ENCODE results near the gene MYO7B. TPM values are rescaled to one million over a fixed set of nuclear protein-coding genes. Genes with fewer than 3 reads are reported as not detected.
"Not testable (repeated sequence)": the region's sequence is repeated elsewhere in the genome, so short reads cannot be mapped to it uniquely, and the experiment has no call there.

Gene MYO7B
- total RNA-seq, 2 experiments from 2014 or later: 0.37 to 0.41 TPM

DNA sequence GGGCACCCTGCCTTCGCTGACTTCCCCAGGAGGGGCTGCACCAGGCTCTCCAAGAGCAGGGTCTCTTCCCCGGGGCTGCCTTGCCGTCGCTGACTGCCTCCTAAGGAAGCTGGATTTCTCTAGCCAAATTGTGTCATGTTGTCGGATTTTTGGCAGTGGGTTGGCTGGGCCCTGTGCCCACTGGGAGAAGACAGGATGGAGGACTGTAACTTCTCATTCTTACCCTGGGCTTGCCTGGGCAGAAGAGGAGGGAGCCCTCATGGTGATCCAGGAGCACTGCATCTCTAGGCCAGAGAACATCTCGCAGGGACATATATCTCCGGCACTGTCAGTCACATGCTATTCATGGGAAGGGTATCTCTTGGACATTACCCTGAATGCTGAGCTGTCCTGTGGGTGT lies 6.3 kb downstream of the MYO7B start:
- no peak for DNase-seq
- Mint-ChIP-seq H3K36me3 (ENCODE audit: low read depth) (no peaks in the 10 kb centered on the region), H3K27me3 (ENCODE audit: low read depth) (peaks cover under 1% of the 10 kb centered on the region), H3K4me3 (no peak overlapping the region), H3K4me1 (ENCODE audit: low read depth) (no peaks in the 10 kb centered on the region), H3K27ac (no peak overlapping the region), H3K9me3 (no peaks in the 10 kb centered on the region)
- CTCF ChIA-PET: no interaction called here
- intact Hi-C loops (cut with micrococcal nuclease): no loop called here

GRCh38 chr2:127542231-127542630 lies 6.7 kb downstream of the MYO7B start:
- no peaks in the 10 kb centered on the region for H3K4me1 Mint-ChIP-seq (ENCODE audit: low read depth)
- H3K9me3 Mint-ChIP-seq: no peaks in the 10 kb centered on the region
- H3K27ac Mint-ChIP-seq: no peak overlapping the region
- intact Hi-C loops (cut with micrococcal nuclease): no loop called here
- no peak for DNase-seq
- CTCF ChIA-PET: no interaction called here
- H3K4me3 Mint-ChIP-seq: no peak overlapping the region
- peaks cover 3% of the 10 kb centered on the region for H3K27me3 Mint-ChIP-seq (ENCODE audit: low read depth)
- no peaks in the 10 kb centered on the region for H3K36me3 Mint-ChIP-seq (ENCODE audit: low read depth)

GRCh38 chr2:127543013-127543501 lies 7.6 kb downstream of the MYO7B start:
- H3K4me1 Mint-ChIP-seq (ENCODE audit: low read depth); CTCF ChIA-PET; DNase-seq; H3K4me3 Mint-ChIP-seq; intact Hi-C loops (cut with micrococcal nuclease); H3K27me3 Mint-ChIP-seq (ENCODE audit: low read depth); H3K36me3 Mint-ChIP-seq (ENCODE audit: low read depth); H3K9me3 Mint-ChIP-seq; H3K27ac Mint-ChIP-seq: not testable (repeated sequence)

DNA sequence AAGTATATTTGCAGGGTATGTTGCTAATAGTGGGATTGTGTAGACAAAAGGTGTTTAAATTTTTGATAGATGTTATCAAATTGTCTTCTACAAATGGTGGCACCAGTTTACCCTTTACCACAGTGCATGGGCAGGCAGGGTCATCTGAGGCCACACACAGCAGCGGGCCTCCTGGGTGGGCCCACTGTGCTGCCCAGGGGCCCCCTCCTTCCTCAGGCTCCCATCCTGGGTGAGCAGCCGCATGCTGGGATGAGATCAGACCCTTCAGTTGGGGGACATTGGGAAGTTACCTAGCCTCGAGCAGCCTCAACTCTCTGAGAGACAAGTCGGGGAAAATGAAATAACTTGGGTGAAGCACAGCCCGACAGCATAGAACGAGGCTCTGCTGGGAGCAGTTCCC lies 9.7 kb downstream of the MYO7B start:
- Mint-ChIP-seq H3K36me3 (ENCODE audit: low read depth) (no peaks in the 10 kb centered on the region), H3K27me3 (ENCODE audit: low read depth) (peaks cover 3% of the 10 kb centered on the region), H3K27ac (no peak overlapping the region), H3K9me3 (no peaks in the 10 kb centered on the region), H3K4me1 (ENCODE audit: low read depth) (no peaks in the 10 kb centered on the region), H3K4me3 (no peak overlapping the region)
- DNase-seq: no peak
- intact Hi-C loops (cut with micrococcal nuclease): no loop called here
- CTCF ChIA-PET: no interaction called here

DNA sequence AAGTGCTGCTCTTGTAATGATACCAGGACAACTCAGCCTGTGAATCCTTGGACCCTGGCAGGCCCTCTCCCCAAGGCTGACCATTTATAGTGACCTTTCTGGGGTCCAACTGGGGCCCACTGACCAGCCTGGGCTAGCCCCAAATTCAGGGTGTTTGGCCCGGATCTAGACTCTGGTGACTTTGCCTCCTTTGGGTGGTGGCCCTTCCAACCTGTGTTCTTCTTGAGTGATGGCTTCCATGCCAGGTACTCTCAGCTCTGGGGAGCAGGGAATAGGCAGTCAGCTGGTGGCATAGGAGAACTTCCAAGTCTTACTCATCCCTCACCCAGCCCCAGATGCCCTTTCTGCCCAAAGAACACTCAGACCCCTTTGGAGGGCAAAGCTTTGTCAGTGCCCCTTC lies 10.3 kb downstream of the MYO7B start:
- DNase-seq: no peak
- CTCF ChIA-PET: no interaction called here
- Mint-ChIP-seq H3K4me1 (ENCODE audit: low read depth) (no peaks in the 10 kb centered on the region), H3K27ac (no peak overlapping the region), H3K4me3 (no peak overlapping the region), H3K27me3 (ENCODE audit: low read depth) (peaks cover 3% of the 10 kb centered on the region), H3K9me3 (no peaks in the 10 kb centered on the region), H3K36me3 (ENCODE audit: low read depth) (no peaks in the 10 kb centered on the region)
- intact Hi-C loops (cut with micrococcal nuclease): no loop called here

DNA sequence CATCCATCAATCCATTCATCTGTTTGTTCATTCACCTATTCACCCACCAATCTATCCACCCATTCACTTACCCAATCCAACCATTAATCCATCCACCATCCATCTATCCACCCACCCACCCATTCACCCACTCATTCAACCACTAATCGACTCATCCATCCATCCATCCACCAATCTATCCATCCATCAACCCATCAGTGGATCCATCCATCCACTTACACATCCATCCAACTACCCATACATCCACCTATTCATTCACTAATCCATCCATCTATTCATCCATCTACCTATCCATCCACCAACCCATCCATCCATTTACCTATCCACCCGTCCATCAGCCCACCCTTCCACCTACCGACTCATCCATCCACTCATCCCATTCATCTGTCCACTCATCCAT lies 11.3 kb downstream of the MYO7B start:
- CTCF ChIA-PET: no interaction called here
- no peaks in the 10 kb centered on the region for H3K4me1 Mint-ChIP-seq (ENCODE audit: low read depth)

DNA sequence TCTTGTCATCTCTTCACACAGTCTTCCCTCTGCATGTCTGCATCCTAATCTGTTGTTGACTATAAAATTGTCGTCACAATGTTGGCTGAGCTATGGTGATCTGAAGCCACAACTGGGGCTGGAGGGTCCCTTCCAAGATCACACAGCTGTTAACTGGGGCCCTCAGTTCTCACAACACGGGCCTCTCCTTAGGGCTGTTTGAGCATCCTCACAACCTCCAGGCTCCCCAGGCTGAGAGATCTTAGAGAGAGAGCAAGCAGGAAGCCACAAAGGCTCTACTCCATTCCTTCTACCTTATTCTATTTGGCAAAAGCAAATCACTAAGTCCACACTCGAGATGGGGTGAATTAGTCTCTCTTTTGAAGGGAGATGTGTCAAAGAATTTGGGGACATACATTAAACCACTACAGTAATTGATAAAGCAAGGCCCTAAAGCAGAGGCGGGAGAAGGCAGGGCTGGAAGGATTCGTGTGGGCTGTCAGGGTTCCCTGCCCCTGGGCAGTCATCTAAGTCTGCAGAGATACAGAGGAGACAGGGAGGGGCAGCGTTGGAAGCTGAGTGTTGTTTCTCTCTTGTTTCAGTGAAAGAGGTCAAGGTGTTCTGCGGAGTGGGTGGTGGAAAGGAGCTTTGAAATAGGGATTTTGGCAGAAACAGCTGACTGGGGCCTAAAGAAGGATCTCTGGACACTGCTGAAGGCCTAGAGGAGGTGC lies 15.9 kb downstream of the MYO7B start:
- H3K9me3 Mint-ChIP-seq: peaks cover under 1% of the 10 kb centered on the region
- CTCF ChIA-PET: no interaction called here
- DNase-seq: no peak
- H3K27ac Mint-ChIP-seq: no peak overlapping the region
- no peaks in the 10 kb centered on the region for H3K36me3 Mint-ChIP-seq (ENCODE audit: low read depth)
- no peak overlapping the region for H3K4me3 Mint-ChIP-seq
- H3K4me1 Mint-ChIP-seq (ENCODE audit: low read depth): no peaks in the 10 kb centered on the region
- H3K27me3 Mint-ChIP-seq (ENCODE audit: low read depth): peaks cover 3% of the 10 kb centered on the region
- intact Hi-C loops (cut with micrococcal nuclease): no loop called here

More for the DNA sequence above, 11.3 kb downstream of the MYO7B start:
- intact Hi-C loops (cut with micrococcal nuclease): no loop called here
- Mint-ChIP-seq H3K4me3 (no peak overlapping the region), H3K27ac (no peak overlapping the region), H3K9me3 (no peaks in the 10 kb centered on the region), H3K36me3 (ENCODE audit: low read depth) (no peaks in the 10 kb centered on the region), H3K27me3 (ENCODE audit: low read depth) (peaks cover 3% of the 10 kb centered on the region)
- DNase-seq: no peak

DNA sequence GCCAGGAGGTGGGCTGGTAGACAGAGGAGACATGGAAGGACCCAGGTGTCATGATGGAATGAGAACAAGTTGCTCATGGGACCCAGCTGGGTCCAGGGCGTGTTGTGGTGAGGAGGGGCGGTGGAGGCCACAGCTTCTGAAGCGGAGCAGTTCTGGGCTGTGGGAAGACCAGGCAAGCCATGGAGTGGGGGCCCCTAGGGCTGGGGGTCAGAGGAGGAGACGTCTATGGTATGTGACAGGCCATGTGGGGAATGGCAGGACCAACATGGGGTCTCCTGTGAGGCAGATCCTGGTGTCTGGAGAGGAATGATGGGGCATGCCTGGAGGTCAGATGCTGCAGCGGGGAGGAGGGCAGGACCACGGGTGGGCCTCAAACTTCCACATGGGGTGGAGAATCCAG lies 16.9 kb downstream of the MYO7B start:
- no peak for DNase-seq
- Mint-ChIP-seq H3K36me3 (ENCODE audit: low read depth) (peaks cover 1% of the 10 kb centered on the region), H3K27me3 (ENCODE audit: low read depth) (no peaks in the 10 kb centered on the region), H3K4me3 (no peak overlapping the region), H3K4me1 (ENCODE audit: low read depth) (no peaks in the 10 kb centered on the region), H3K9me3 (peaks cover 9% of the 10 kb centered on the region), H3K27ac (no peak overlapping the region)
- CTCF ChIA-PET: interaction anchor here (0.5 kb wide), 1 partner anchor 355 kb away, joined by 3 read pairs; no protein-coding TSS in a partner anchor
- intact Hi-C loops (cut with micrococcal nuclease): no loop called here

GRCh38 chr2:127552846-127553245 lies 17.4 kb downstream of the MYO7B start:
- intact Hi-C loops (cut with micrococcal nuclease): no loop called here
- CTCF ChIA-PET: interaction anchor here (0.5 kb wide), 1 partner anchor 355 kb away, joined by 3 read pairs; no protein-coding TSS in a partner anchor
- peaks cover 9% of the 10 kb centered on the region for H3K9me3 Mint-ChIP-seq
- no peaks in the 10 kb centered on the region for H3K4me1 Mint-ChIP-seq (ENCODE audit: low read depth)
- peaks cover 1% of the 10 kb centered on the region for H3K36me3 Mint-ChIP-seq (ENCODE audit: low read depth)
- no peak overlapping the region for H3K4me3 Mint-ChIP-seq
- DNase-seq: no peak
- H3K27me3 Mint-ChIP-seq (ENCODE audit: low read depth): no peaks in the 10 kb centered on the region
- H3K27ac Mint-ChIP-seq: no peak overlapping the region

- H3K27me3 Mint-ChIP-seq (ENCODE audit: low read depth): no peaks in the 10 kb centered on the region
- H3K4me3 Mint-ChIP-seq: no peak overlapping the region
- peaks cover 9% of the 10 kb centered on the region for H3K4me1 Mint-ChIP-seq (ENCODE audit: low read depth)
- DNase-seq: no peak
- H3K9me3 Mint-ChIP-seq: peaks cover 9% of the 10 kb centered on the region
- intact Hi-C loops (cut with micrococcal nuclease): no loop called here
- H3K27ac Mint-ChIP-seq: no peak overlapping the region
- H3K36me3 Mint-ChIP-seq (ENCODE audit: low read depth): peaks cover 1% of the 10 kb centered on the region
- CTCF ChIA-PET: no interaction called here
Observed at GRCh38 chr2:127558911-127559310, 23.4 kb downstream of the MYO7B start.

GRCh38 chr2:127559454-127559853 lies 24.0 kb downstream of the MYO7B start:
- H3K36me3 Mint-ChIP-seq (ENCODE audit: low read depth): peaks cover 1% of the 10 kb centered on the region
- intact Hi-C loops (cut with micrococcal nuclease): no loop called here
- CTCF ChIA-PET: no interaction called here
- no peak overlapping the region for H3K27ac Mint-ChIP-seq
- H3K4me3 Mint-ChIP-seq: no peak overlapping the region
- DNase-seq: no peak
- no peaks in the 10 kb centered on the region for H3K27me3 Mint-ChIP-seq (ENCODE audit: low read depth)
- peaks cover 10% of the 10 kb centered on the region for H3K4me1 Mint-ChIP-seq (ENCODE audit: low read depth)
- H3K9me3 Mint-ChIP-seq: peaks cover 9% of the 10 kb centered on the region

- H3K36me3 Mint-ChIP-seq (ENCODE audit: low read depth): peaks cover 1% of the 10 kb centered on the region
- H3K27ac Mint-ChIP-seq: no peak overlapping the region
- intact Hi-C loops (cut with micrococcal nuclease): no loop called here
- H3K4me3 Mint-ChIP-seq: no peak overlapping the region
- H3K27me3 Mint-ChIP-seq (ENCODE audit: low read depth): no peaks in the 10 kb centered on the region
- H3K9me3 Mint-ChIP-seq: peaks cover 9% of the 10 kb centered on the region
- H3K4me1 Mint-ChIP-seq (ENCODE audit: low read depth): peaks cover 10% of the 10 kb centered on the region
- DNase-seq: no peak
- CTCF ChIA-PET: no interaction called here
Observed at GRCh38 chr2:127560201-127560930, 24.9 kb downstream of the MYO7B start.

- no peak for DNase-seq
- no peak overlapping the region for H3K27ac Mint-ChIP-seq
- CTCF ChIA-PET: no interaction called here
- H3K9me3 Mint-ChIP-seq: peaks cover 9% of the 10 kb centered on the region
- H3K4me3 Mint-ChIP-seq: no peak overlapping the region
- peaks cover 10% of the 10 kb centered on the region for H3K4me1 Mint-ChIP-seq (ENCODE audit: low read depth)
- H3K36me3 Mint-ChIP-seq (ENCODE audit: low read depth): peaks cover 1% of the 10 kb centered on the region
- no peaks in the 10 kb centered on the region for H3K27me3 Mint-ChIP-seq (ENCODE audit: low read depth)
- intact Hi-C loops (cut with micrococcal nuclease): no loop called here
Observed at GRCh38 chr2:127560931-127561280, 25.4 kb downstream of the MYO7B start.
